Measurements from ENCODE around the gene ZSCAN32.

Gene ZSCAN32

GRCh38 chr16:3383045-3383448, 17.8 kb downstream of the ZSCAN32 start:
- no peak overlapping the region for H3K4me3 ChIP-seq (ENCODE audit: low read depth, low read length)
- no peak for TF ChIP-seq CTCF (IDR thresholded peaks at IDR 0.05; ENCODE audit: insufficient read depth, low read depth, low read length, missing control alignments)
- DNase-seq (ENCODE audit: low read depth) = no peak

DNA sequence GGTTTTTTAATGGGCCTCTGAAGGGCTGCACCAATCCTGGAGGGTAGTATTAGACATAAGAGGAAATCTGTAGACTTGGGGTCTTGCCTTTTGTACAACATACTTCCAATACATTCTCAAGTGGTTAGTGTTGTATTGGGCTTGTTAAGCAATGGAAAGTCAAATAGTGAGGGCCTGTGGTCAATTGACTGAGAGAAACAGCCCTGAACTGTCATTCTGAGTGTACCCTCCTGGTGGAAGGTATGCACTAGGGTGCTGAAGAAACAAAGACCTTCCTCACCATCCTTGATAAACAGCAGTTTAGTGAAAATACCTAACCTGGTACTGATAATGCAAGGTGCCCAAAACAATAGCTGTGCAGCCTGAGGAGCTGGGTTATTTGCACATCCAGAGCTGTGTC, 22.9 kb downstream of the ZSCAN32 start:
- no peak for TF ChIP-seq CTCF (IDR thresholded peaks at IDR 0.05; ENCODE audit: insufficient read depth, low read depth, low read length, missing control alignments)
- DNase-seq (ENCODE audit: low read depth) = no peak
- no peak overlapping the region for H3K4me3 ChIP-seq (ENCODE audit: low read depth, low read length)

GRCh38 chr16:3375680-3376079, 25.1 kb downstream of the ZSCAN32 start:
- no peak overlapping the region for H3K4me3 ChIP-seq (ENCODE audit: low read depth, low read length)
- no peak for TF ChIP-seq CTCF (IDR thresholded peaks at IDR 0.05; ENCODE audit: insufficient read depth, low read depth, low read length, missing control alignments)
- DNase-seq (ENCODE audit: low read depth) = no peak

DNA sequence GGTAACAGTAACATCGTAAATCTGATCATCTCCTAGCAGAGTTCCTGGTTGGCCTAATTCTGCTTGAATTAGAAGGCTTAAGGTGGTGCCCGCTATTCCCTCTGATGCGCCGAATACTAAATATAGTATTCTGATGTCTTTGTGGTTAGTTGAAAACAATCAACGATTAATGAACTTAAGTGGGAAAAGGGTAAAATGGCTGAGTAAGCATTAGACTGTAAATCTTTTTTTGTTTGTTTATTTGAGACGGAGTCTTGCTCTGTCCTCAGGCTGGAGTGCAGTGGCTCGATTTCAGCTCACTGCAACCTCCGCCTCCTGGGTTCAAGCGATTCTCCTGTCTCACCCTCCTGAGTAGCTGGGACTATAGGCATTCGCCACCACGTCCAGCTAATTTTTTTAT, 31.7 kb downstream of the ZSCAN32 start:
- TF ChIP-seq CTCF (IDR thresholded peaks at IDR 0.05; ENCODE audit: insufficient read depth, low read depth, low read length, missing control alignments) = no peak
- H3K4me3 ChIP-seq (ENCODE audit: low read depth, low read length) = no peak overlapping the region
- DNase-seq (ENCODE audit: low read depth) = no peak

- peak; percentile 93 for DNase-seq (ENCODE audit: low read depth)
- peak overlapping the region; percentile 50 for H3K4me3 ChIP-seq (ENCODE audit: low read depth, low read length)
Measured at GRCh38 chr16:3364774-3365427, 35.9 kb downstream of the ZSCAN32 start.

GRCh38 chr16:3363793-3364192, 37.0 kb downstream of the ZSCAN32 start:
- TF ChIP-seq CTCF (IDR thresholded peaks at IDR 0.05; ENCODE audit: insufficient read depth, low read depth, low read length, missing control alignments) = no peak

More at GRCh38 chr16:3364774-3365427, 35.9 kb downstream of the ZSCAN32 start:
- TF ChIP-seq CTCF (IDR thresholded peaks at IDR 0.05; ENCODE audit: insufficient read depth, low read depth, low read length, missing control alignments) = no peak

DNA sequence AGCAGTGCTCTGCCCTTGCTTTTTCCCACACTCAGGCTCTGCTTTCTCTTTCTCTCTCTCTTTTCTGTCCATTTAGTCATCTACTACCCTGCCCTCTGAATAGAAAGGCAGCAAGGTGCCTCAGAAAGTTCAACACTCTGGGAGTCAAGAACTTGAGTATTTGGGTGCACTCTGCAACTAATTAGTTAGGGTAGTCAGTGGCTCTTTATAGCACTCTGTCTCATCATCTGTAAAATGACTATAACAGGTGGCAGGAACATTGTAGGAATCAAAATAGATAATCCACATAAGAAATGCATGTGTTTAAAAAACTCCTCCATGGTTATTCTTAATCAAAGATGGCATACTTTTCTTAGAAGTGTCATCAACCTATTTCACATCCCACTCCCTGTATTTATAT, 37.9 kb downstream of the ZSCAN32 start:
- no peak overlapping the region for H3K4me3 ChIP-seq (ENCODE audit: low read depth, low read length)
- DNase-seq (ENCODE audit: low read depth) = no peak
- no peak for TF ChIP-seq CTCF (IDR thresholded peaks at IDR 0.05; ENCODE audit: insufficient read depth, low read depth, low read length, missing control alignments)

More at GRCh38 chr16:3363793-3364192, 37.0 kb downstream of the ZSCAN32 start:
- DNase-seq (ENCODE audit: low read depth) = no peak
- no peak overlapping the region for H3K4me3 ChIP-seq (ENCODE audit: low read depth, low read length)

Measured in GM12865 (cell line).